HTERT RPE-1 (cell line): ENCODE measurements around the gene SLC22A12.
"Not testable (repeated sequence)": the region's sequence is repeated elsewhere in the genome, so short reads cannot be mapped to it uniquely, and the experiment has no call there.

Experiments
- in situ Hi-C: fragments of 300-500 bp; cut with MboI; formaldehyde crosslinking; loops from 4 replicates; pipeline ENCODE4 v1.14.3; 2020; ENCODE audit warnings: low sequenced_read_pairs

Gene SLC22A12

GRCh38 chr11:64590763-64591221 lies at the start of gene SLC22A12:
Gene SLC22A12 (plus strand): TSS chr11:64591220. CDS start chr11:64591557, 337 bp downstream.
- in situ Hi-C loops, result no loop called here

- in situ Hi-C loops, result no loop called here
Observed at GRCh38 chr11:64542172-64543125, 48.6 kb upstream of the SLC22A12 start.

GRCh38 chr11:64543818-64544217 lies 47.2 kb upstream of the SLC22A12 start:
- in situ Hi-C loops, result no loop called here

- in situ Hi-C loops, result no loop called here
Observed at GRCh38 chr11:64544616-64545296, 46.3 kb upstream of the SLC22A12 start.

GRCh38 chr11:64545619-64546018 lies 45.4 kb upstream of the SLC22A12 start:
- in situ Hi-C loops, result no loop called here

- in situ Hi-C loops, result no loop called here
Observed at GRCh38 chr11:64546176-64546575, 44.8 kb upstream of the SLC22A12 start.

GRCh38 chr11:64546600-64546999 lies 44.4 kb upstream of the SLC22A12 start:
- in situ Hi-C loops, result no loop called here

- in situ Hi-C loops, result no loop called here
Observed at GRCh38 chr11:64549969-64550368, 41.1 kb upstream of the SLC22A12 start.

- in situ Hi-C loops, result no loop called here
Observed at GRCh38 chr11:64553554-64554201, 37.3 kb upstream of the SLC22A12 start.

GRCh38 chr11:64556044-64556720 lies 34.8 kb upstream of the SLC22A12 start:
- in situ Hi-C loops, result no loop called here

- in situ Hi-C loops, result no loop called here
Observed at GRCh38 chr11:64556721-64557250, 34.2 kb upstream of the SLC22A12 start.

- in situ Hi-C loops, result no loop called here
Observed at GRCh38 chr11:64558065-64558745, 32.8 kb upstream of the SLC22A12 start.

GRCh38 chr11:64558869-64559268 lies 32.2 kb upstream of the SLC22A12 start:
- in situ Hi-C loops, result no loop called here

- in situ Hi-C loops, result no loop called here
Observed at GRCh38 chr11:64559351-64560138, 31.5 kb upstream of the SLC22A12 start.

- in situ Hi-C loops, result no loop called here
Observed at GRCh38 chr11:64560139-64560771, 30.8 kb upstream of the SLC22A12 start.

- in situ Hi-C loops, result no loop called here
Observed at GRCh38 chr11:64560941-64561340, 30.1 kb upstream of the SLC22A12 start.

- in situ Hi-C loops, result not testable (repeated sequence)
Observed at GRCh38 chr11:64561429-64561828, 29.6 kb upstream of the SLC22A12 start.

GRCh38 chr11:64561984-64562722 lies 28.9 kb upstream of the SLC22A12 start:
- in situ Hi-C loops, result no loop called here
